GM23248 (cell line): ENCODE measurements around the gene FLCN. TPM values are rescaled to one million over a fixed set of nuclear protein-coding genes. Genes with fewer than 3 reads are reported as not detected.

Experiments
- DNase-seq: peaks from one replicate; pipeline ENCODE4 v3.0.0-alpha.2; 2015
- H2AFZ ChIP-seq: fragments of 200-600 bp; sonication (generic); 2 replicates; pipeline ENCODE4 v1.6.1; 2016; ENCODE audit warnings: antibody characterized with exemption
- H3F3A ChIP-seq: fragments of 200-600 bp; sonication (generic); 2 replicates; pipeline ENCODE4 v1.6.1; 2016; ENCODE audit warnings: mild to moderate bottlenecking, antibody characterized with exemption, mixed run types; ENCODE audit not compliant: insufficient read depth
- H3K27ac ChIP-seq: fragments of 200-600 bp; sonication (generic); 2 replicates; pipeline ENCODE4 v1.5.1; 2016; ENCODE audit warnings: mild to moderate bottlenecking
- H3K27me3 ChIP-seq: fragments of 200-600 bp; sonication (generic); replicated peaks from 2 replicates; pipeline ENCODE4 v1.6.1; 2016; ENCODE audit warnings: mild to moderate bottlenecking; ENCODE audit not compliant: insufficient read depth
- H3K36me3 ChIP-seq: fragments of 200-600 bp; sonication (generic); 2 replicates; pipeline ENCODE4 v1.6.1; 2016; ENCODE audit warnings: low read depth, mild to moderate bottlenecking
- H3K4me1 ChIP-seq: fragments of 200-600 bp; sonication (generic); 2 replicates; pipeline ENCODE4 v1.6.1; 2016; ENCODE audit warnings: mild to moderate bottlenecking; ENCODE audit not compliant: insufficient read depth
- H3K4me2 ChIP-seq: fragments of 200-600 bp; sonication (generic); one replicate; pipeline ENCODE4 v1.6.1; 2016; ENCODE audit warnings: mild to moderate bottlenecking; ENCODE audit not compliant: unreplicated experiment
- H3K4me3 ChIP-seq: fragments of 200-600 bp; sonication (generic); 2 replicates; pipeline ENCODE4 v1.5.1; 2016; ENCODE audit warnings: mild to moderate bottlenecking
- H3K79me2 ChIP-seq: fragments of 200-600 bp; sonication (generic); 2 replicates; pipeline ENCODE4 v1.6.1; 2016; ENCODE audit warnings: mild to moderate bottlenecking; ENCODE audit not compliant: insufficient read depth
- H3K9ac ChIP-seq: fragments of 200-600 bp; sonication (generic); 2 replicates; pipeline ENCODE4 v1.6.1; 2016; ENCODE audit warnings: mild to moderate bottlenecking
- H3K9me2 ChIP-seq: fragments of 200-600 bp; sonication (generic); 2 replicates; pipeline ENCODE4 v1.6.1; 2016; ENCODE audit warnings: mixed run types, mild to moderate bottlenecking, moderate library complexity; ENCODE audit not compliant: insufficient read depth
- H3K9me3 ChIP-seq: fragments of 200-600 bp; sonication (generic); one replicate; pipeline ENCODE4 v1.6.1; 2017; ENCODE audit warnings: low read depth
- H4K20me1 ChIP-seq: fragments of 200-600 bp; sonication (generic); 2 replicates; pipeline ENCODE4 v1.6.0; 2016; ENCODE audit not compliant: insufficient read depth
- EZH2 ChIP-seq: fragments of 200-600 bp; sonication (generic); IDR thresholded peaks from 2 replicates; pipeline ENCODE4 v1.6.1; 2018; ENCODE audit warnings: antibody characterized with exemption, mild to moderate bottlenecking; ENCODE audit not compliant: insufficient read depth, poor library complexity, severe bottlenecking
- EZH2phosphoT487 ChIP-seq: fragments of 200-600 bp; sonication (generic); IDR thresholded peaks from 2 replicates; pipeline ENCODE4 v1.6.1; 2018; ENCODE audit warnings: antibody characterized with exemption, moderate library complexity, mild to moderate bottlenecking, low read depth; ENCODE audit not compliant: insufficient read depth
- WGBS, 2 experiments: methylation state at CpG; one replicate each; pipeline ENCODE4 v1.1.6; 2015 to 2017; ENCODE audit warnings: low lambda C conversion rate in 2 of 2, low coverage in 1 of 2; ENCODE audit errors: missing lambda C conversion rate in 2 of 2; 5-methylcytosine and 5-hydroxymethylcytosine counted together
- in situ Hi-C: fragments of 300-500 bp; cut with MboI; formaldehyde crosslinking; loops from 2 replicates; pipeline ENCODE4 v1.15.0; 2020
- polyA plus RNA-seq: library from polyadenylated mRNA; unstranded; fragments of >200 nt; fragmentation: Nextera tagmentation; extraction: Ambion mirVana; gene quantifications from 2 replicates; pipeline ENCODE4 v1.2.1, GENCODE V29; 2016
- total RNA-seq: library from RNA; depleted of rRNA; stranded (reverse); fragments of >200 nt; shearing (Covaris generic); gene quantifications from 2 replicates; pipeline ENCODE4 v1.2.3, GENCODE V29; 2014

FLCN gene
- total and polyA plus RNA-seq, 2 experiments from 2014 or later = 10.0 to 21.5 TPM

- DNase-seq = no peak
- peaks cover 7% of the 10 kb centered on the region for H3K79me2 ChIP-seq
- no peaks in the 10 kb centered on the region for H3K9me3 ChIP-seq
- H3K36me3 ChIP-seq = peaks cover 35% of the 10 kb centered on the region; the same call in 1 of the 2 replicates
- no peaks in the 10 kb centered on the region for H4K20me1 ChIP-seq
- no peaks in the 10 kb centered on the region for H3K27me3 ChIP-seq
- no peak overlapping the region for H3K9ac ChIP-seq
- H3K4me3 ChIP-seq = no peak overlapping the region
- no peak for TF ChIP-seq EZH2phosphoT487
- no peak for TF ChIP-seq EZH2
- H3K4me1 ChIP-seq = no peaks in the 10 kb centered on the region
- H3K4me2 ChIP-seq = no peak overlapping the region
- 82 to 84% methylated on average over 25 of the region's 25 CpGs for WGBS, 2 experiments
- H3K27ac ChIP-seq = no peak overlapping the region
- in situ Hi-C loops = no loop called here
- H3K9me2 ChIP-seq = no peaks in the 10 kb centered on the region
- H2AFZ ChIP-seq = no peak overlapping the region
- H3F3A ChIP-seq = no peaks in the 10 kb centered on the region
Measured at GRCh38 chr17:17227608-17228520, 9.1 kb downstream of the FLCN start.

GRCh38 chr17:17226451-17227265, 10.3 kb downstream of the FLCN start:
- no peaks in the 10 kb centered on the region; the same call in 1 of the 2 replicates for H3K79me2 ChIP-seq
- no peaks in the 10 kb centered on the region for H4K20me1 ChIP-seq
- H3K27me3 ChIP-seq = no peaks in the 10 kb centered on the region
- H3K4me3 ChIP-seq = no peak overlapping the region
- in situ Hi-C loops = no loop called here
- H3K36me3 ChIP-seq = peaks cover 35% of the 10 kb centered on the region; the same call in 1 of the 2 replicates
- 85 to 91% methylated on average over 16 of the region's 16 CpGs for WGBS, 2 experiments
- no peak overlapping the region for H3K9ac ChIP-seq
- H3F3A ChIP-seq = no peaks in the 10 kb centered on the region
- H3K4me2 ChIP-seq = no peak overlapping the region
- no peaks in the 10 kb centered on the region for H3K9me3 ChIP-seq
- H3K27ac ChIP-seq = no peak overlapping the region
- TF ChIP-seq EZH2phosphoT487 (no peak), EZH2 (no peak)
- no peak overlapping the region for H2AFZ ChIP-seq
- no peaks in the 10 kb centered on the region for H3K4me1 ChIP-seq
- no peaks in the 10 kb centered on the region for H3K9me2 ChIP-seq
- DNase-seq = no peak

GRCh38 chr17:17225901-17226300, 11.1 kb downstream of the FLCN start:
- TF ChIP-seq EZH2 = no peak
- no peak for TF ChIP-seq EZH2phosphoT487
- DNase-seq = no peak
- H2AFZ ChIP-seq = no peak overlapping the region
- no peaks in the 10 kb centered on the region for H4K20me1 ChIP-seq
- no peak overlapping the region for H3K9ac ChIP-seq
- no peaks in the 10 kb centered on the region for H3F3A ChIP-seq
- no peak overlapping the region for H3K4me3 ChIP-seq
- H3K79me2 ChIP-seq = no peaks in the 10 kb centered on the region
- H3K9me2 ChIP-seq = no peaks in the 10 kb centered on the region
- in situ Hi-C loops = no loop called here
- no peaks in the 10 kb centered on the region for H3K4me1 ChIP-seq
- H3K9me3 ChIP-seq = no peaks in the 10 kb centered on the region
- H3K27me3 ChIP-seq = no peaks in the 10 kb centered on the region
- H3K4me2 ChIP-seq = no peak overlapping the region
- H3K36me3 ChIP-seq = peaks cover 40% of the 10 kb centered on the region; the same call in 1 of the 2 replicates
- WGBS, 2 experiments = 84 to 85% methylated on average over 10 of the region's 10 CpGs
- no peak overlapping the region for H3K27ac ChIP-seq

GRCh38 chr17:17224137-17224536, 12.8 kb downstream of the FLCN start:
- 80 to 84% methylated on average over 8 of the region's 8 CpGs for WGBS, 2 experiments
- Histone ChIP-seq H3K4me2 (no peak overlapping the region), H3K9ac (no peak overlapping the region), H3K4me1 (no peaks in the 10 kb centered on the region), H3K36me3 (peaks cover 30% of the 10 kb centered on the region; the same call in 1 of the 2 replicates), H3K27ac (no peak overlapping the region), H4K20me1 (no peaks in the 10 kb centered on the region), H3F3A (no peaks in the 10 kb centered on the region), H2AFZ (no peak overlapping the region), H3K9me3 (no peaks in the 10 kb centered on the region), H3K4me3 (no peak overlapping the region), H3K79me2 (no peaks in the 10 kb centered on the region), H3K9me2 (no peaks in the 10 kb centered on the region), H3K27me3 (no peaks in the 10 kb centered on the region)
- TF ChIP-seq EZH2 = no peak
- in situ Hi-C loops = no loop called here
- no peak for DNase-seq
